K562 (cell line): ENCODE data around the gene RABL2A. TPM values are rescaled to one million over a fixed set of nuclear protein-coding genes. Genes with fewer than 3 reads are reported as not detected.

Experiments used
- ATAC-seq: fragments of 200-7000 bp; cut with Tn5 transposase; 3 replicates; pipeline ENCODE4 v1.9.1; 2020; ENCODE audit warnings: moderate library complexity
- BruUV-seq: library from RNA; stranded (reverse); fragments of 400-500 nt; replicated peaks from 2 replicates; lab custom pipeline; 2021; lab: Mats Ljungman, UMichigan
- CTCF ChIA-PET: fragments of 300-600 bp; formaldehyde crosslinking; extraction: SDS; loops from one replicate; lab custom pipeline; 2021; ENCODE audit warnings: low intra/inter-chr PET ratio; lab: Yijun Ruan, JAX
- POLR2A ChIA-PET: fragments of 300-600, 350-650 bp; sonication (Branson Sonifier 250); formaldehyde crosslinking; extraction: SDS; loops from one replicate; lab custom pipeline; 2021; ENCODE audit warnings: antibody characterized with exemption, inconsistent platforms; lab: Yijun Ruan, JAX
- DNase-seq, 4 experiments: peaks; one replicate each; pipeline versions ENCODE4 v3.0.0 to v3.0.0-alpha.2; 2011 to 2018; ENCODE audit warnings: low spot score in 3 of 4, mixed read lengths in 3 of 4; ENCODE audit errors: extremely low read depth in 1 of 4
- FAIRE-seq: peaks from 2 replicates; lab custom pipeline; 2011; peaks lifted over from hg19 to GRCh38; lab: Jason Lieb, UNC
- H2AFZ ChIP-seq: 2 replicates; pipeline ENCODE4 v1.6.0; 2011; ENCODE audit warnings: low read depth, low read length, control low read depth, inconsistent platforms
- H3K27ac ChIP-seq: fragments of 200-600 bp; 3 replicates; pipeline ENCODE4 v1.8.0; 2011; ENCODE audit warnings: low read depth, mild to moderate bottlenecking, control low read depth, inconsistent platforms, low read length, moderate library complexity, mixed read lengths; ENCODE audit errors: extremely low read depth
- H3K27me3 ChIP-seq, 2 experiments: fragments of 300-600 bp in 1 of 2; 2 replicates in 1 of 2; 3 replicates in 1 of 2; pipeline versions ENCODE4 v1.6.0 to v1.8.0; 2011; ENCODE audit warnings: inconsistent platforms in 2 of 2, low read length in 2 of 2, mild to moderate bottlenecking in 1 of 2, mixed read lengths in 1 of 2, moderate library complexity in 1 of 2; ENCODE audit not compliant: control insufficient read depth in 2 of 2, insufficient read depth in 2 of 2
- H3K36me3 ChIP-seq: fragments of 300-600 bp; 3 replicates; pipeline ENCODE4 v1.8.0; 2011; ENCODE audit warnings: mild to moderate bottlenecking, low read length, inconsistent platforms; ENCODE audit not compliant: control insufficient read depth, insufficient read depth
- H3K4me1 ChIP-seq, 2 experiments: fragments of 200-600 bp in 1 of 2; replicated peaks in 1 of 2; 2 replicates in 1 of 2; 3 replicates in 1 of 2; pipeline versions ENCODE4 v1.5.1 to v1.8.0; 2011; ENCODE audit warnings: inconsistent platforms in 2 of 2, low read length in 2 of 2, mild to moderate bottlenecking in 1 of 2, mixed read lengths in 1 of 2, moderate library complexity in 1 of 2; ENCODE audit not compliant: control insufficient read depth in 2 of 2, insufficient read depth in 2 of 2
- H3K4me2 ChIP-seq: 2 replicates; pipeline ENCODE4 v1.6.1; 2011; ENCODE audit warnings: low read length, control low read depth, inconsistent platforms, mixed read lengths; ENCODE audit not compliant: insufficient read depth
- H3K4me3 ChIP-seq: fragments of 200-600 bp; sonication (generic), shearing (Covaris generic); 2 replicates; pipeline ENCODE4 v1.5.1; 2016; ENCODE audit warnings: control low read depth, inconsistent platforms
- H3K79me2 ChIP-seq: fragments of 200-600 bp; 3 replicates; pipeline ENCODE4 v1.8.0; 2011; ENCODE audit warnings: low read length, inconsistent platforms; ENCODE audit not compliant: control insufficient read depth, insufficient read depth
- H3K9ac ChIP-seq, 2 experiments: 2 replicates each; pipeline versions ENCODE4 v1.6.0 to v1.6.1; 2011; ENCODE audit warnings: low read depth in 2 of 2, low read length in 2 of 2, control low read depth in 1 of 2, inconsistent platforms in 1 of 2, mild to moderate bottlenecking in 1 of 2, mixed read lengths in 1 of 2; ENCODE audit not compliant: insufficient read depth in 1 of 2
- H3K9me1 ChIP-seq: one replicate; pipeline ENCODE4 v1.6.0; 2011; ENCODE audit warnings: inconsistent platforms, mild to moderate bottlenecking, low read length, moderate library complexity; ENCODE audit not compliant: control insufficient read depth, insufficient read depth
- H3K9me3 ChIP-seq: replicated peaks from 2 replicates; pipeline ENCODE4 v1.5.1; 2011; ENCODE audit warnings: low read depth, low read length, inconsistent platforms; ENCODE audit not compliant: control insufficient read depth, insufficient read depth
- H4K20me1 ChIP-seq: replicated peaks from 2 replicates; pipeline ENCODE4 v1.6.1; 2011; ENCODE audit warnings: low read length, inconsistent platforms, mixed read lengths; ENCODE audit not compliant: control insufficient read depth, insufficient read depth
- CREBBP ChIP-seq: IDR thresholded peaks from one replicate; pipeline ENCODE4 v1.6.1; 2012; ENCODE audit warnings: low read depth, mild to moderate bottlenecking, control low read depth, inconsistent platforms, low read length
- NR2C1 ChIP-seq, 2 experiments: fragments of 450-650 bp; IDR thresholded peaks; 2 replicates each; pipeline ENCODE4 v1.6.1; 2017; ENCODE audit warnings: mild to moderate bottlenecking in 2 of 2, antibody characterized with exemption in 1 of 2, inconsistent platforms in 1 of 2, missing compliant biosample characterization in 1 of 2, missing genetic modification characterization in 1 of 2
- NR2C2 ChIP-seq, 2 experiments: fragments of 200-800 bp in 1 of 2; sonication (Bioruptor generic) in 1 of 2; sonication (generic) in 1 of 2; formaldehyde crosslinking in 1 of 2; IDR thresholded peaks; 2 replicates each; pipeline versions ENCODE4 v1.6.1 to v1.8.0; 2016 to 2022; ENCODE audit warnings: mild to moderate bottlenecking in 1 of 2, missing compliant biosample characterization in 1 of 2, missing genetic modification characterization in 1 of 2, missing genetic modification reagents in 1 of 2
- WGBS: fragments of 100-300 bp; shearing (Covaris generic); methylation state at CpG from one replicate; pipeline ENCODE4 v1.1.6; 2016; ENCODE audit warnings: low coverage, mixed read lengths; ENCODE audit not compliant: insufficient coverage; ENCODE audit errors: missing lambda C conversion rate; 5-methylcytosine and 5-hydroxymethylcytosine counted together
- in situ Hi-C: fragments of 300-500 bp; cut with MboI; formaldehyde crosslinking; loops from 4 replicates; pipeline ENCODE4 v1.15.0; 2018; ENCODE audit warnings: inconsistent platforms, mixed read lengths
- intact Hi-C: fragments of 100-400 bp; cut with micrococcal nuclease; formaldehyde crosslinking; loops from 2 replicates; pipeline ENCODE4 v1.14.2; 2022
- polyA plus RNA-seq, 8 experiments: library from polyadenylated mRNA; depleted of rRNA in 4 of 8; stranded (reverse) in 5 of 8; unstranded in 3 of 8; fragments of >200 nt; fragmentation: Nextera tagmentation in 2 of 8; fragmentation: Illumina TruSeq in 1 of 8; extraction: Ambion mirVana in 2 of 8; extraction: Trizol in 1 of 8; gene quantifications; 2 replicates each; pipeline versions ENCODE4 v1.2.1 to v1.2.3, GENCODE V29; 2011 to 2014; ENCODE audit warnings: inconsistent platforms in 1 of 8, missing spikeins in 1 of 8
- total RNA-seq, 7 experiments: library from RNA; depleted of rRNA in 6 of 7; stranded (reverse); fragments of >200 nt in 6 of 7; fragmentation: Illumina TruSeq in 2 of 7; extraction: Trizol in 2 of 7; gene quantifications; 2 replicates each; pipeline versions ENCODE4 v1.2.1 to v1.2.3, GENCODE V29; 2011 to 2021; ENCODE audit warnings: low replicate concordance in 1 of 7

Gene RABL2A
- total and polyA plus RNA-seq, 9 of the 15 experiments (the other 6 are each of a cell fraction or from before 2014, with no cell fraction given) = 0.27 to 5.8 (median 3.2) TPM

DNA sequence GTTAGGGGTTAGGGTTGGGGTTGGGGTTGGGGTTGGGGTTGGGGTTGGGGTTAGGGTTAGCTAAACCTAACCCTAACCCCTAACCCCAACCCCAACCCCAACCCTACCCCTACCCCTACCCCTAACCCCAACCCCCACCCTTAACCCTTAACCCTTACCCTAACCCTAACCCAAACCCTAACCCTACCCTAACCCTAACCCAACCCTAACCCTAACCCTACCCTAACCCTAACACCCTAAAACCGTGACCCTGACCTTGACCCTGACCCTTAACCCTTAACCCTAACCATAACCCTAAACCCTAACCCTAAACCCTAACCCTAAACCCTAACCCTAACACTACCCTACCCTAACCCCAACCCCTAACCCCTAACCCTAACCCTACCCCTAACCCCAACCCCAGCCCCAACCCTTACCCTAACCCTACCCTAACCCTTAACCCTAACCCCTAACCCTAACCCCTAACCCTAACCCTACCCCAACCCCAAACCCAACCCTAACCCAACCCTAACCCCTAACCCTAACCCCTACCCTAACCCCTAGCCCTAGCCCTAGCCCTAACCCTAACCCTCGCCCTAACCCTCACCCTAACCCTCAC lies 24.1 kb upstream of the RABL2A start:
- Histone ChIP-seq H3K27me3 (no peaks in the 10 kb centered on the region), H3K9me3 (no peaks in the 10 kb centered on the region; the same call in 1 of the 2 replicates), H3K9me1 (no peaks in the 10 kb centered on the region), H3K4me1 (peaks cover 0 to 5% of the 10 kb centered on the region in 2 experiments; a peak in 3 of 5 replicates), H3K4me2 (peak overlapping the region; percentile 80; the same call in 1 of the 2 replicates), H3K27ac (peak overlapping the region; percentile 81; the same call in 2 of the 3 replicates), H3K36me3 (no peaks in the 10 kb centered on the region), H2AFZ (peak overlapping the region; percentile 82), H4K20me1 (no peaks in the 10 kb centered on the region), H3K9ac (peak overlapping the region; percentile 67 to 87; a peak in 3 of 4 replicates)
- in situ Hi-C loops (no loop called here), intact Hi-C loops (no loop called here)
- peak in 1 of 4 experiments; percentile 12 for DNase-seq
- BruUV-seq = no TSS peak
- FAIRE-seq = no peak
- WGBS = 13% methylated on average over 2 of the region's 2 CpGs
- CTCF ChIA-PET = no interaction called here
- peak; percentile 83 for TF ChIP-seq NR2C1 (IDR thresholded peaks at IDR 0.05)
- peak; percentile 81 for TF ChIP-seq NR2C1 (tag; IDR thresholded peaks at IDR 0.05)
- peak; percentile 55 for TF ChIP-seq CREBBP
- TF ChIP-seq NR2C2 (CRISPR knock-in tag; IDR thresholded peaks at IDR 0.05) = no peak
- TF ChIP-seq NR2C2 (tag; IDR thresholded peaks at IDR 0.05) = no peak; the same call in none of the 2 replicates
- TF ChIP-seq, all 486 proteins: peak for 2
- H3K4me3 ChIP-seq = peak overlapping the region; percentile 55
- no peaks in the 10 kb centered on the region; the same call in 1 of the 3 replicates for H3K79me2 ChIP-seq
- ATAC-seq = peak; percentile 94
- POLR2A ChIA-PET = no interaction called here
